GM12878 (cell line): ENCODE data around the gene RPS6KC1. TPM values are rescaled to one million over a fixed set of nuclear protein-coding genes. Genes with fewer than 3 reads are reported as not detected.

Source experiments
- ATAC-seq: fragments of 200-7000 bp; cut with Tn5 transposase; 3 replicates; pipeline ENCODE4 v1.9.1; 2020; ENCODE audit warnings: mild to moderate bottlenecking, moderate library complexity
- BruUV-seq: library from RNA; stranded (reverse); fragments of 400-500 nt; replicated peaks from 2 replicates; lab custom pipeline; 2021; lab: Mats Ljungman, UMichigan
- CTCF ChIA-PET: fragments of 300-600 bp; sonication (Branson Sonifier 250); formaldehyde crosslinking; extraction: SDS; loops from one replicate; lab custom pipeline; 2021; ENCODE audit warnings: inconsistent platforms; lab: Yijun Ruan, JAX
- POLR2A ChIA-PET: fragments of 350-600 bp; formaldehyde crosslinking; extraction: SDS; loops from one replicate; lab custom pipeline; 2021; ENCODE audit warnings: inconsistent platforms; lab: Charles Lee
- RAD21 ChIA-PET: fragments of 300-600 bp; sonication (Branson Sonifier 250); formaldehyde crosslinking; loops from one replicate; lab custom pipeline; 2023; ENCODE audit warnings: antibody characterized with exemption; ENCODE audit not compliant: unreplicated experiment; lab: Charles Lee
- SMC1A ChIA-PET: fragments of 300-600 bp; sonication (Branson Sonifier 250); formaldehyde crosslinking; loops from one replicate; lab custom pipeline; 2023; ENCODE audit not compliant: unreplicated experiment, uncharacterized antibody; lab: Charles Lee
- DNase-seq: peaks from one replicate; pipeline ENCODE4 v3.0.0-alpha.2; 2011; ENCODE audit warnings: low read depth, low spot score
- FAIRE-seq: peaks from 3 replicates; lab custom pipeline; 2011; peaks lifted over from hg19 to GRCh38; lab: Jason Lieb, UNC
- H2AFZ ChIP-seq: 2 replicates; pipeline ENCODE4 v1.6.0; 2011; ENCODE audit warnings: low read depth, low read length, control low read depth; ENCODE audit not compliant: control insufficient read depth
- H3K27ac ChIP-seq: 2 replicates; pipeline ENCODE4 v1.5.1; 2011; ENCODE audit warnings: control low read depth; ENCODE audit not compliant: control insufficient read depth, insufficient read depth
- H3K27me3 ChIP-seq, 2 experiments: replicated peaks in 1 of 2; 2 replicates each; pipeline versions ENCODE4 v1.6.0 to v1.6.1; 2011; ENCODE audit warnings: low read length in 1 of 2; ENCODE audit not compliant: control insufficient read depth in 2 of 2, insufficient read depth in 2 of 2
- H3K36me3 ChIP-seq, 2 experiments: 2 replicates each; pipeline ENCODE4 v1.5.1; 2011; ENCODE audit warnings: low read length in 1 of 2; ENCODE audit not compliant: control insufficient read depth in 2 of 2, insufficient read depth in 2 of 2
- H3K4me1 ChIP-seq: 2 replicates; pipeline ENCODE4 v1.6.1; 2011; ENCODE audit warnings: mild to moderate bottlenecking, low read length, moderate library complexity, mixed read lengths; ENCODE audit not compliant: control insufficient read depth, insufficient read depth
- H3K4me2 ChIP-seq: 2 replicates; pipeline ENCODE4 v1.6.0; 2011; ENCODE audit warnings: control low read depth; ENCODE audit not compliant: control insufficient read depth, insufficient read depth
- H3K4me3 ChIP-seq: fragments of 200-600 bp; sonication (generic); 2 replicates; pipeline ENCODE4 v1.5.1; 2016
- H3K79me2 ChIP-seq: 2 replicates; pipeline ENCODE4 v1.6.0; 2011; ENCODE audit warnings: low read length; ENCODE audit not compliant: control insufficient read depth, insufficient read depth
- H3K9ac ChIP-seq: 2 replicates; pipeline ENCODE4 v1.8.0; 2011; ENCODE audit warnings: low read length, control low read depth, mixed read lengths; ENCODE audit not compliant: control insufficient read depth, insufficient read depth
- H3K9me3 ChIP-seq: replicated peaks from 3 replicates; pipeline ENCODE4 v1.5.1; 2011; ENCODE audit warnings: mild to moderate bottlenecking, low read length; ENCODE audit not compliant: control insufficient read depth, insufficient read depth
- H4K20me1 ChIP-seq: 2 replicates; pipeline ENCODE4 v1.6.0; 2011; ENCODE audit not compliant: control insufficient read depth, insufficient read depth
- ATF7 ChIP-seq: fragments of 450-650 bp; IDR thresholded peaks from 2 replicates; pipeline ENCODE4 v1.6.1; 2016; ENCODE audit warnings: low read depth, mild to moderate bottlenecking
- CBX3 ChIP-seq: fragments of 200-600 bp; sonication (generic); IDR thresholded peaks from 2 replicates; pipeline ENCODE4 v1.6.1; 2016; ENCODE audit warnings: low read depth, borderline replicate concordance
- CHD1 ChIP-seq: IDR thresholded peaks from 2 replicates; pipeline ENCODE4 v1.6.1; 2012; ENCODE audit warnings: low read depth, low read length, improper control_type of control experiment
- EGR1 ChIP-seq, 2 experiments: IDR thresholded peaks; 1 replicate in 1 of 2; 2 replicates in 1 of 2; pipeline ENCODE4 v1.6.1; 2011 to 2012; ENCODE audit warnings: low read depth in 2 of 2, low read length in 2 of 2, borderline replicate concordance in 1 of 2, mild to moderate bottlenecking in 1 of 2, moderate library complexity in 1 of 2
- JUNB ChIP-seq: IDR thresholded peaks from 2 replicates; pipeline ENCODE4 v1.6.1; 2016; ENCODE audit warnings: antibody characterized with exemption, mild to moderate bottlenecking
- MLLT1 ChIP-seq: fragments of 450-650 bp; IDR thresholded peaks from 2 replicates; pipeline ENCODE4 v1.6.1; 2016; ENCODE audit warnings: mild to moderate bottlenecking
- MTA2 ChIP-seq: fragments of 450-650 bp; IDR thresholded peaks from 2 replicates; pipeline ENCODE4 v1.6.1; 2016; ENCODE audit warnings: low read depth, mild to moderate bottlenecking, moderate library complexity
- MYB ChIP-seq: fragments of 150-350 bp; IDR thresholded peaks from 2 replicates; pipeline ENCODE4 v1.6.1; 2014; ENCODE audit warnings: mild to moderate bottlenecking, low read depth, low read length, borderline replicate concordance
- RB1 ChIP-seq: fragments of 450-650 bp; formaldehyde crosslinking; IDR thresholded peaks from 2 replicates; pipeline ENCODE4 v1.6.1; 2017; ENCODE audit warnings: mild to moderate bottlenecking, borderline replicate concordance
- RELB ChIP-seq: fragments of 450-650 bp; IDR thresholded peaks from 2 replicates; pipeline ENCODE4 v1.6.1; 2017; ENCODE audit warnings: low read depth, mild to moderate bottlenecking, moderate library complexity
- TBL1XR1 ChIP-seq: IDR thresholded peaks from 2 replicates; pipeline ENCODE4 v1.6.1; 2012; ENCODE audit warnings: low read depth, low read length, improper control_type of control experiment
- WGBS: methylation state at CpG from one replicate; pipeline ENCODE4 v1.1.6; 2016; ENCODE audit warnings: low lambda C conversion rate; ENCODE audit not compliant: insufficient replicate concordance, insufficient coverage; ENCODE audit errors: missing lambda C conversion rate; 5-methylcytosine and 5-hydroxymethylcytosine counted together
- in situ Hi-C: fragments of 300-500 bp; cut with MboI; formaldehyde crosslinking; loops from 9 replicates; pipeline ENCODE4 v1.14.3; 2018; ENCODE audit warnings: mixed read lengths
- intact Hi-C: fragments of 100-400 bp; cut with micrococcal nuclease; formaldehyde crosslinking; loops from one replicate; pipeline ENCODE4 v1.14.2; 2022; ENCODE audit not compliant: unreplicated experiment
- polyA plus RNA-seq, 11 experiments: library from polyadenylated mRNA; depleted of rRNA in 4 of 11; unstranded in 6 of 11; stranded (reverse) in 5 of 11; fragments of >200 nt; fragmentation: Nextera tagmentation in 4 of 11; fragmentation: Illumina TruSeq in 1 of 11; extraction: Ambion mirVana in 4 of 11; extraction: Trizol in 1 of 11; gene quantifications; 1 replicate in 1 of 11; 2 replicates in 10 of 11; pipeline versions ENCODE4 v1.2.1 to v1.2.3, GENCODE V29; 2011 to 2016; ENCODE audit warnings: inconsistent platforms in 2 of 11, missing spikeins in 2 of 11, low read depth in 1 of 11
- total RNA-seq, 4 experiments: library from RNA; depleted of rRNA in 3 of 4; stranded (reverse); fragments of >200 nt in 3 of 4; fragmentation: Illumina TruSeq in 1 of 4; extraction: Trizol in 1 of 4; gene quantifications; 2 replicates each; pipeline versions ENCODE4 v1.2.1 to v1.2.3, GENCODE V29; 2013 to 2021
- TF ChIP-seq, protein P1 (sequence below): fragments of 450-650 bp; IDR thresholded peaks from 2 replicates; pipeline ENCODE4 v1.6.1; 2017; ENCODE audit warnings: antibody characterized with exemption, mild to moderate bottlenecking, moderate library complexity
- TF ChIP-seq, protein P2 (sequence below): fragments of 450-650 bp; IDR thresholded peaks from 2 replicates; pipeline ENCODE4 v1.6.1; 2017; ENCODE audit warnings: mild to moderate bottlenecking, moderate library complexity

RPS6KC1 gene
- total and polyA plus RNA-seq, 10 of the 15 experiments (the other 5 are each of a cell fraction or from before 2014, with no cell fraction given) = 2.9 to 17.3 (median 12.2) TPM

GRCh38 chr1:213050745-213051126 is 305 bp upstream of the RPS6KC1 start:
- Histone ChIP-seq H3K4me1 (peaks cover 6% of the 10 kb centered on the region; the same call in 1 of the 2 replicates), H4K20me1 (no peaks in the 10 kb centered on the region), H3K36me3 (no peaks in the 10 kb centered on the region), H3K9ac (peak overlapping the region; percentile 65), H3K9me3 (no peaks in the 10 kb centered on the region; the same call in 2 of the 3 replicates), H3K4me3 (peak overlapping the region; percentile 94), H3K27me3 (no peaks in the 10 kb centered on the region), H2AFZ (peak overlapping the region; percentile 94), H3K79me2 (peaks cover 11% of the 10 kb centered on the region), H3K27ac (peak overlapping the region; percentile 68; the same call in 1 of the 2 replicates), H3K4me2 (peak overlapping the region; percentile 82)
- DNase-seq (no peak), FAIRE-seq (peak; percentile 13), ATAC-seq (peak; percentile 38)
- intact Hi-C loops = loop anchor here (2.0 kb wide), 2 partner anchors 20 to 36 kb away; partner anchors contain the start of gene ANGEL2
- SMC1A ChIA-PET = interaction anchor here (0.6 to 1.8 kb wide), 6 partner anchors 10 to 592 kb away, joined by 3 to 7 read pairs (median 3); partner anchors contain the start of gene NSL1
- in situ Hi-C loops = no loop called here
- CTCF ChIA-PET = interaction anchor here (1.3 to 2.1 kb wide), 2 partner anchors 18 to 20 kb away, joined by 3 to 8 read pairs; no protein-coding TSS in a partner anchor
- POLR2A ChIA-PET = interaction anchor here (0.5 to 1.1 kb wide), 2 partner anchors 11 to 1375 kb away, joined by 9 to 13 read pairs; no protein-coding TSS in a partner anchor
- 42% methylated on average over 15 of the region's 15 CpGs for WGBS
- no TSS peak for BruUV-seq
- RAD21 ChIA-PET = interaction anchor here (1.2 kb wide), 1 partner anchor 54 kb away, joined by 4 read pairs; no protein-coding TSS in a partner anchor
- TF ChIP-seq JUNB (no peak), CBX3 (no peak), EGR1 (IDR thresholded peaks at IDR 0.05; ENCODE audit: borderline replicate concordance in 1 of 2, low read depth in 2 of 2, low read length in 2 of 2) (no peak), MLLT1 (peak; percentile 93), RB1 (no peak), CHD1 (0 out of 2 replicates have a peak, but pooled peaks have one; percentile 66), TBL1XR1 (no peak), RELB (no peak), MTA2 (no peak), ATF7 (peak; percentile 77), MYB (no peak)
- TF ChIP-seq, protein P1, sequence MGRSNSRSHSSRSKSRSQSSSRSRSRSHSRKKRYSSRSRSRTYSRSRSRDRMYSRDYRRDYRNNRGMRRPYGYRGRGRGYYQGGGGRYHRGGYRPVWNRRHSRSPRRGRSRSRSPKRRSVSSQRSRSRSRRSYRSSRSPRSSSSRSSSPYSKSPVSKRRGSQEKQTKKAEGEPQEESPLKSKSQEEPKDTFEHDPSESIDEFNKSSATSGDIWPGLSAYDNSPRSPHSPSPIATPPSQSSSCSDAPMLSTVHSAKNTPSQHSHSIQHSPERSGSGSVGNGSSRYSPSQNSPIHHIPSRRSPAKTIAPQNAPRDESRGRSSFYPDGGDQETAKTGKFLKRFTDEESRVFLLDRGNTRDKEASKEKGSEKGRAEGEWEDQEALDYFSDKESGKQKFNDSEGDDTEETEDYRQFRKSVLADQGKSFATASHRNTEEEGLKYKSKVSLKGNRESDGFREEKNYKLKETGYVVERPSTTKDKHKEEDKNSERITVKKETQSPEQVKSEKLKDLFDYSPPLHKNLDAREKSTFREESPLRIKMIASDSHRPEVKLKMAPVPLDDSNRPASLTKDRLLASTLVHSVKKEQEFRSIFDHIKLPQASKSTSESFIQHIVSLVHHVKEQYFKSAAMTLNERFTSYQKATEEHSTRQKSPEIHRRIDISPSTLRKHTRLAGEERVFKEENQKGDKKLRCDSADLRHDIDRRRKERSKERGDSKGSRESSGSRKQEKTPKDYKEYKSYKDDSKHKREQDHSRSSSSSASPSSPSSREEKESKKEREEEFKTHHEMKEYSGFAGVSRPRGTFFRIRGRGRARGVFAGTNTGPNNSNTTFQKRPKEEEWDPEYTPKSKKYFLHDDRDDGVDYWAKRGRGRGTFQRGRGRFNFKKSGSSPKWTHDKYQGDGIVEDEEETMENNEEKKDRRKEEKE = no peak
- TF ChIP-seq, protein P2, sequence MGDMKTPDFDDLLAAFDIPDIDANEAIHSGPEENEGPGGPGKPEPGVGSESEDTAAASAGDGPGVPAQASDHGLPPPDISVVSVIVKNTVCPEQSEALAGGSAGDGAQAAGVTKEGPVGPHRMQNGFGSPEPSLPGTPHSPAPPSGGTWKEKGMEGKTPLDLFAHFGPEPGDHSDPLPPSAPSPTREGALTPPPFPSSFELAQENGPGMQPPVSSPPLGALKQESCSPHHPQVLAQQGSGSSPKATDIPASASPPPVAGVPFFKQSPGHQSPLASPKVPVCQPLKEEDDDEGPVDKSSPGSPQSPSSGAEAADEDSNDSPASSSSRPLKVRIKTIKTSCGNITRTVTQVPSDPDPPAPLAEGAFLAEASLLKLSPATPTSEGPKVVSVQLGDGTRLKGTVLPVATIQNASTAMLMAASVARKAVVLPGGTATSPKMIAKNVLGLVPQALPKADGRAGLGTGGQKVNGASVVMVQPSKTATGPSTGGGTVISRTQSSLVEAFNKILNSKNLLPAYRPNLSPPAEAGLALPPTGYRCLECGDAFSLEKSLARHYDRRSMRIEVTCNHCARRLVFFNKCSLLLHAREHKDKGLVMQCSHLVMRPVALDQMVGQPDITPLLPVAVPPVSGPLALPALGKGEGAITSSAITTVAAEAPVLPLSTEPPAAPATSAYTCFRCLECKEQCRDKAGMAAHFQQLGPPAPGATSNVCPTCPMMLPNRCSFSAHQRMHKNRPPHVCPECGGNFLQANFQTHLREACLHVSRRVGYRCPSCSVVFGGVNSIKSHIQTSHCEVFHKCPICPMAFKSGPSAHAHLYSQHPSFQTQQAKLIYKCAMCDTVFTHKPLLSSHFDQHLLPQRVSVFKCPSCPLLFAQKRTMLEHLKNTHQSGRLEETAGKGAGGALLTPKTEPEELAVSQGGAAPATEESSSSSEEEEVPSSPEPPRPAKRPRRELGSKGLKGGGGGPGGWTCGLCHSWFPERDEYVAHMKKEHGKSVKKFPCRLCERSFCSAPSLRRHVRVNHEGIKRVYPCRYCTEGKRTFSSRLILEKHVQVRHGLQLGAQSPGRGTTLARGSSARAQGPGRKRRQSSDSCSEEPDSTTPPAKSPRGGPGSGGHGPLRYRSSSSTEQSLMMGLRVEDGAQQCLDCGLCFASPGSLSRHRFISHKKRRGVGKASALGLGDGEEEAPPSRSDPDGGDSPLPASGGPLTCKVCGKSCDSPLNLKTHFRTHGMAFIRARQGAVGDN = no peak
